ENCODE results near the gene B3GAT1. TPM values are rescaled to one million over a fixed set of nuclear protein-coding genes. Genes with fewer than 3 reads are reported as not detected.

Gene B3GAT1
- total RNA-seq, 1 experiment from 2014 or later: not detected

DNA sequence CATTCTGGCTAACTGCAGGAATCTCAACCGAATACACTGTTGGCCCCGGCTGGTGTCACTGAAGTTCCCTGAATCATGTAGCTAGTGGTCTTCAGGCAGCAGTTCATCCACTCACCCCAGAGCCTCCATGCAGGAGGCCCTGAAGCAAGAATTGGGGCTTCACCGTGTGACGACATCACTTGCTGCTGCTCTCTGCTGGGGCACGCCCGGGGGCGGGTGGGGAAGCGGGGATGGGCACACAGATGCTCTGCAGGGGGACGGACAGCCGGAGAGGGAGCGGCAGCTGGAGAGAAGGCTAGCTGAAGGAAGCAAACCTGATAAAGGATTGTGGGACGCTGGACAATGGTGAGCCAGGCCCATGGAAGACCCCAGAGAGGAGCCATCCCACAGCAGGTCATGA lies 17.0 kb downstream of the B3GAT1 start (continued):
- TF ChIP-seq EZH2 (IDR thresholded peaks at IDR 0.05) (no peak), EGR1 (IDR thresholded peaks at IDR 0.05; ENCODE audit: low read depth) (no peak), SRF (IDR thresholded peaks at IDR 0.05; ENCODE audit: low read depth) (no peak), RAD21 (IDR thresholded peaks at IDR 0.05; ENCODE audit: low read depth) (no peak), FOSL1 (IDR thresholded peaks at IDR 0.05; ENCODE audit: low read depth) (no peak)
- TF ChIP-seq, protein P1, sequence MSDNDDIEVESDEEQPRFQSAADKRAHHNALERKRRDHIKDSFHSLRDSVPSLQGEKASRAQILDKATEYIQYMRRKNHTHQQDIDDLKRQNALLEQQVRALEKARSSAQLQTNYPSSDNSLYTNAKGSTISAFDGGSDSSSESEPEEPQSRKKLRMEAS (IDR thresholded peaks at IDR 0.05): no peak
- TF ChIP-seq, protein P2, sequence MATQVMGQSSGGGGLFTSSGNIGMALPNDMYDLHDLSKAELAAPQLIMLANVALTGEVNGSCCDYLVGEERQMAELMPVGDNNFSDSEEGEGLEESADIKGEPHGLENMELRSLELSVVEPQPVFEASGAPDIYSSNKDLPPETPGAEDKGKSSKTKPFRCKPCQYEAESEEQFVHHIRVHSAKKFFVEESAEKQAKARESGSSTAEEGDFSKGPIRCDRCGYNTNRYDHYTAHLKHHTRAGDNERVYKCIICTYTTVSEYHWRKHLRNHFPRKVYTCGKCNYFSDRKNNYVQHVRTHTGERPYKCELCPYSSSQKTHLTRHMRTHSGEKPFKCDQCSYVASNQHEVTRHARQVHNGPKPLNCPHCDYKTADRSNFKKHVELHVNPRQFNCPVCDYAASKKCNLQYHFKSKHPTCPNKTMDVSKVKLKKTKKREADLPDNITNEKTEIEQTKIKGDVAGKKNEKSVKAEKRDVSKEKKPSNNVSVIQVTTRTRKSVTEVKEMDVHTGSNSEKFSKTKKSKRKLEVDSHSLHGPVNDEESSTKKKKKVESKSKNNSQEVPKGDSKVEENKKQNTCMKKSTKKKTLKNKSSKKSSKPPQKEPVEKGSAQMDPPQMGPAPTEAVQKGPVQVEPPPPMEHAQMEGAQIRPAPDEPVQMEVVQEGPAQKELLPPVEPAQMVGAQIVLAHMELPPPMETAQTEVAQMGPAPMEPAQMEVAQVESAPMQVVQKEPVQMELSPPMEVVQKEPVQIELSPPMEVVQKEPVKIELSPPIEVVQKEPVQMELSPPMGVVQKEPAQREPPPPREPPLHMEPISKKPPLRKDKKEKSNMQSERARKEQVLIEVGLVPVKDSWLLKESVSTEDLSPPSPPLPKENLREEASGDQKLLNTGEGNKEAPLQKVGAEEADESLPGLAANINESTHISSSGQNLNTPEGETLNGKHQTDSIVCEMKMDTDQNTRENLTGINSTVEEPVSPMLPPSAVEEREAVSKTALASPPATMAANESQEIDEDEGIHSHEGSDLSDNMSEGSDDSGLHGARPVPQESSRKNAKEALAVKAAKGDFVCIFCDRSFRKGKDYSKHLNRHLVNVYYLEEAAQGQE (IDR thresholded peaks at IDR 0.05; ENCODE audit: low read depth): no peak

DNA sequence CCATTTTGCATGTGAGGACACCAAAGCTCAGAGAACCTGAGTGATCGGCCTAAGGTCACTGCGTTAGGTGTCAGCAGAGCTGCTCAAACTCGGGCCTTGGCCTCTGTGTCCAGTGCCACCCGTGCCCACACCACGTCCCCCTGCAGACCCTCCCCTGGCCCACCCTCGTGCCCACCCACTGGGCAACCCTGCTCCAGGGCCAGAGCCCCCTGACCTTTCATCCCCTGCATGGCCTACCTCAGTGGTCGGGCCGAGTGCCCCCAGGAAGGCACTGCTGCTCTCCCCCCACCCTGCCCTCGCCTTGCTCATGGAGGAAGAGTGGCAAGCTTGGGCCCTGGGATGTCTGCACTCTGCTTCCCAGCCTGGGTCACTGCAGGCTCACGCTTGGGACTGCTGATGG lies 17.7 kb downstream of the B3GAT1 start:
- no peak for DNase-seq (ENCODE audit: low read depth, low spot score)
- no peak for ATAC-seq
- H3K4me1 ChIP-seq (ENCODE audit: control insufficient read depth in 1 of 2, insufficient read depth in 2 of 2, low read length in 2 of 2): no peaks in the 10 kb centered on the region
- H3K4me3 ChIP-seq (replicated peaks in 1 of 2; ENCODE audit: low read depth in 1 of 2, low read length in 2 of 2): no peak overlapping the region
- ChIA-PET POLR2A (no interaction called here), RAD21 (ENCODE audit: low non-redundant PET in 1 of 2, low total read pairs in 2 of 2, uncharacterized antibody in 2 of 2, unreplicated experiment in 2 of 2) (no interaction called here), CTCF (no interaction called here)
- H3K79me2 ChIP-seq (ENCODE audit: insufficient read depth, low read length): no peaks in the 10 kb centered on the region
- no peak overlapping the region for H3K4me2 ChIP-seq (ENCODE audit: low read length)
- no peaks in the 10 kb centered on the region for H3K36me3 ChIP-seq (ENCODE audit: control insufficient read depth in 1 of 2, insufficient read depth in 2 of 2, low read length in 2 of 2)
- no peaks in the 10 kb centered on the region for H3K9me2 ChIP-seq (ENCODE audit: insufficient read depth)
- intact Hi-C loops (cut with micrococcal nuclease): no loop called here
- H3K9me3 ChIP-seq (ENCODE audit: control insufficient read depth in 1 of 2, insufficient read depth in 1 of 2, low read depth in 1 of 2, low read length in 2 of 2): no peaks in the 10 kb centered on the region
- H3K9ac ChIP-seq (ENCODE audit: low read length): no peak overlapping the region
- H3K27ac ChIP-seq (ENCODE audit: low read depth, low read length): no peak overlapping the region
- no peaks in the 10 kb centered on the region for H4K20me1 ChIP-seq (ENCODE audit: insufficient read depth)
- H3K27me3 ChIP-seq (ENCODE audit: insufficient read depth, low read length): no peaks in the 10 kb centered on the region
- no TSS peak for BruUV-seq (replicated peaks)
- H2AFZ ChIP-seq (ENCODE audit: low read depth, low read length, poor library complexity, severe bottlenecking): no peak overlapping the region
- TF ChIP-seq ZFX (IDR thresholded peaks at IDR 0.05): no peak
- TF ChIP-seq, protein P1 (IDR thresholded peaks at IDR 0.05): no peak
- no peak for TF ChIP-seq TCF7L2 (IDR thresholded peaks at IDR 0.05; ENCODE audit: borderline replicate concordance, extremely low read depth, insufficient read depth, insufficient read length)
- TF ChIP-seq CBX3 (IDR thresholded peaks at IDR 0.05; ENCODE audit: low read depth): no peak
- no peak for TF ChIP-seq SRF (IDR thresholded peaks at IDR 0.05; ENCODE audit: low read depth)
- TF ChIP-seq ZNF274 (IDR thresholded peaks at IDR 0.05; ENCODE audit: low read depth, low read length): no peak
- TF ChIP-seq, protein P3, sequence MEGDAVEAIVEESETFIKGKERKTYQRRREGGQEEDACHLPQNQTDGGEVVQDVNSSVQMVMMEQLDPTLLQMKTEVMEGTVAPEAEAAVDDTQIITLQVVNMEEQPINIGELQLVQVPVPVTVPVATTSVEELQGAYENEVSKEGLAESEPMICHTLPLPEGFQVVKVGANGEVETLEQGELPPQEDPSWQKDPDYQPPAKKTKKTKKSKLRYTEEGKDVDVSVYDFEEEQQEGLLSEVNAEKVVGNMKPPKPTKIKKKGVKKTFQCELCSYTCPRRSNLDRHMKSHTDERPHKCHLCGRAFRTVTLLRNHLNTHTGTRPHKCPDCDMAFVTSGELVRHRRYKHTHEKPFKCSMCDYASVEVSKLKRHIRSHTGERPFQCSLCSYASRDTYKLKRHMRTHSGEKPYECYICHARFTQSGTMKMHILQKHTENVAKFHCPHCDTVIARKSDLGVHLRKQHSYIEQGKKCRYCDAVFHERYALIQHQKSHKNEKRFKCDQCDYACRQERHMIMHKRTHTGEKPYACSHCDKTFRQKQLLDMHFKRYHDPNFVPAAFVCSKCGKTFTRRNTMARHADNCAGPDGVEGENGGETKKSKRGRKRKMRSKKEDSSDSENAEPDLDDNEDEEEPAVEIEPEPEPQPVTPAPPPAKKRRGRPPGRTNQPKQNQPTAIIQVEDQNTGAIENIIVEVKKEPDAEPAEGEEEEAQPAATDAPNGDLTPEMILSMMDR (IDR thresholded peaks at IDR 0.05 in 2 of 3, conservative IDR thresholded peaks at IDR 0.05 in 1 of 3; ENCODE audit: borderline replicate concordance in 1 of 3, insufficient read depth in 1 of 3, low read depth in 2 of 3, low read length in 2 of 3): no peak
- no peak for TF ChIP-seq EZH2 (IDR thresholded peaks at IDR 0.05)
- no peak for TF ChIP-seq ELF1 (IDR thresholded peaks at IDR 0.05; ENCODE audit: borderline replicate concordance, low read depth)
- TF ChIP-seq, protein P4, sequence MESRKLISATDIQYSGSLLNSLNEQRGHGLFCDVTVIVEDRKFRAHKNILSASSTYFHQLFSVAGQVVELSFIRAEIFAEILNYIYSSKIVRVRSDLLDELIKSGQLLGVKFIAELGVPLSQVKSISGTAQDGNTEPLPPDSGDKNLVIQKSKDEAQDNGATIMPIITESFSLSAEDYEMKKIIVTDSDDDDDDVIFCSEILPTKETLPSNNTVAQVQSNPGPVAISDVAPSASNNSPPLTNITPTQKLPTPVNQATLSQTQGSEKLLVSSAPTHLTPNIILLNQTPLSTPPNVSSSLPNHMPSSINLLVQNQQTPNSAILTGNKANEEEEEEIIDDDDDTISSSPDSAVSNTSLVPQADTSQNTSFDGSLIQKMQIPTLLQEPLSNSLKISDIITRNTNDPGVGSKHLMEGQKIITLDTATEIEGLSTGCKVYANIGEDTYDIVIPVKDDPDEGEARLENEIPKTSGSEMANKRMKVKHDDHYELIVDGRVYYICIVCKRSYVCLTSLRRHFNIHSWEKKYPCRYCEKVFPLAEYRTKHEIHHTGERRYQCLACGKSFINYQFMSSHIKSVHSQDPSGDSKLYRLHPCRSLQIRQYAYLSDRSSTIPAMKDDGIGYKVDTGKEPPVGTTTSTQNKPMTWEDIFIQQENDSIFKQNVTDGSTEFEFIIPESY (IDR thresholded peaks at IDR 0.05; ENCODE audit: extremely low read depth, insufficient replicate concordance, low read length): no peak

All from HCT116 (cell line).